Smooth muscle cell (in vitro differentiated cells): ENCODE measurements around the gene ZNF33B. TPM values are rescaled to one million over a fixed set of nuclear protein-coding genes. Genes with fewer than 3 reads are reported as not detected.

Experiments
- DNase-seq: peaks from one replicate; lab custom pipeline; 2025; ENCODE audit not compliant: unreplicated experiment; lab: John Stamatoyannopoulos, UW
- H2AFZ ChIP-seq: fragments of 200-600 bp; sonication (generic); 2 replicates; pipeline ENCODE4 v1.6.0; 2016; ENCODE audit warnings: antibody characterized with exemption, low read depth, mild to moderate bottlenecking
- H3F3A ChIP-seq: fragments of 200-600 bp; sonication (generic); 2 replicates; pipeline ENCODE4 v1.6.0; 2017; ENCODE audit warnings: antibody characterized with exemption, low read depth
- H3K27ac ChIP-seq: fragments of 200-600 bp; sonication (generic); 2 replicates; pipeline ENCODE4 v1.5.1; 2016; ENCODE audit warnings: low read depth, mild to moderate bottlenecking
- H3K27me3 ChIP-seq: fragments of 200-600 bp; sonication (generic); 2 replicates; pipeline ENCODE4 v1.6.1; 2016; ENCODE audit warnings: low read depth, mild to moderate bottlenecking
- H3K36me3 ChIP-seq: fragments of 200-600 bp; sonication (generic); 2 replicates; pipeline ENCODE4 v1.5.1; 2016; ENCODE audit warnings: low read depth
- H3K4me1 ChIP-seq: fragments of 200-600 bp; sonication (generic); 2 replicates; pipeline ENCODE4 v1.5.1; 2016; ENCODE audit warnings: low read depth
- H3K4me2 ChIP-seq: fragments of 200-600 bp; sonication (generic); 2 replicates; pipeline ENCODE4 v1.6.0; 2016; ENCODE audit warnings: mild to moderate bottlenecking
- H3K4me3 ChIP-seq: fragments of 200-600 bp; sonication (generic); 2 replicates; pipeline ENCODE4 v1.5.1; 2016; ENCODE audit warnings: mild to moderate bottlenecking
- H3K79me2 ChIP-seq: fragments of 200-600 bp; sonication (generic); 2 replicates; pipeline ENCODE4 v1.6.0; 2016; ENCODE audit warnings: low read depth, mild to moderate bottlenecking
- H3K9ac ChIP-seq: fragments of 200-600 bp; sonication (generic); 2 replicates; pipeline ENCODE4 v1.6.0; 2016; ENCODE audit warnings: low read depth
- H3K9me3 ChIP-seq: fragments of 200-600 bp; sonication (generic); replicated peaks from 2 replicates; pipeline ENCODE4 v1.5.1; 2016; ENCODE audit warnings: low read depth
- H4K20me1 ChIP-seq: fragments of 200-600 bp; sonication (generic); 2 replicates; pipeline ENCODE4 v1.6.0; 2016; ENCODE audit warnings: low read depth
- CTCF ChIP-seq: fragments of 200-600 bp; sonication (generic); IDR thresholded peaks from 2 replicates; pipeline ENCODE4 v1.5.1; 2017; ENCODE audit warnings: borderline replicate concordance, mild to moderate bottlenecking, antibody characterized with exemption; ENCODE audit not compliant: insufficient read depth, poor library complexity, severe bottlenecking
- WGBS: methylation state at CpG from one replicate; pipeline ENCODE4 v1.1.7; 2016; ENCODE audit warnings: low lambda C conversion rate; 5-methylcytosine and 5-hydroxymethylcytosine counted together
- polyA plus RNA-seq: library from polyadenylated mRNA; unstranded; fragments of >200 nt; fragmentation: Nextera tagmentation; extraction: Ambion mirVana; gene quantifications from 2 replicates; pipeline ENCODE4 v1.2.1, GENCODE V29; 2016
- total RNA-seq: library from RNA; depleted of rRNA; stranded (reverse); fragments of >200 nt; gene quantifications from 2 replicates; pipeline ENCODE4 v1.2.3, GENCODE V29; 2014

ZNF33B gene
- total and polyA plus RNA-seq, 2 experiments from 2014 or later = 0.55 to 1.4 TPM

DNA sequence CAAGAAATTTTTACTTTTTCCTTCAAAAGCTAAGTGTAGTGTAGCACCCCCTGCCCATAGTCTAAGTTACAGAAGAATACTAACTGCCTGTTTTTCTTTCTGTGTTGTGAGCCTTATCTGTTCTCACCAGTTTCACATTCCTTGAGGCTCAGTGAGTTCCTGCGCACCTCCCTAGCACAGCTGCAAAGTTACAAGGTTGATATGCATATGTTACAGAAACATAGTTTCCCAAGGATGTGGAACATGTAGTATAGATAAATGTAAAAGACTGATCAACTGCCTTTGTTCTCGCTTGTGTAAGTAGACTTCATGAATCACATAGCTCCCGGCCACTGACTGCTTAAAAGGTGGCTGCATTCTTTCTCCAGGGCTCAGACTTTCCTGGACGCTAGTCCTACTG, 6.7 kb upstream of the ZNF33B start:
- Histone ChIP-seq H4K20me1 (no peaks in the 10 kb centered on the region), H2AFZ (no peak overlapping the region)
- DNase-seq = no peak

GRCh38 chr10:42640610-42641229, 2.4 kb upstream of the ZNF33B start:
- no peaks in the 10 kb centered on the region for H3K79me2 ChIP-seq
- no peaks in the 10 kb centered on the region for H3K9me3 ChIP-seq
- H3K27ac ChIP-seq = no peak overlapping the region
- no peaks in the 10 kb centered on the region for H4K20me1 ChIP-seq
- H3K4me1 ChIP-seq = peaks cover 4% of the 10 kb centered on the region
- TF ChIP-seq CTCF = no peak
- H3K27me3 ChIP-seq = no peaks in the 10 kb centered on the region
- H3K4me2 ChIP-seq = no peak overlapping the region
- H3K4me3 ChIP-seq = no peak overlapping the region
- no peak for DNase-seq
- no peak overlapping the region for H3K9ac ChIP-seq
- H2AFZ ChIP-seq = no peak overlapping the region
- H3F3A ChIP-seq = no peaks in the 10 kb centered on the region
- 76% methylated on average over 8 of the region's 8 CpGs for WGBS
- H3K36me3 ChIP-seq = no peaks in the 10 kb centered on the region

More for the DNA sequence above, 6.7 kb upstream of the ZNF33B start:
- H3K27me3 ChIP-seq = no peaks in the 10 kb centered on the region
- no peak overlapping the region for H3K27ac ChIP-seq
- H3F3A ChIP-seq = no peaks in the 10 kb centered on the region
- no peak overlapping the region for H3K4me3 ChIP-seq
- no peaks in the 10 kb centered on the region for H3K79me2 ChIP-seq
- no peak for TF ChIP-seq CTCF
- no peak overlapping the region for H3K9ac ChIP-seq
- no peaks in the 10 kb centered on the region for H3K4me1 ChIP-seq
- H3K4me2 ChIP-seq = no peak overlapping the region
- 40% methylated on average over 4 of the region's 4 CpGs for WGBS
- no peaks in the 10 kb centered on the region for H3K9me3 ChIP-seq
- H3K36me3 ChIP-seq = no peaks in the 10 kb centered on the region

DNA sequence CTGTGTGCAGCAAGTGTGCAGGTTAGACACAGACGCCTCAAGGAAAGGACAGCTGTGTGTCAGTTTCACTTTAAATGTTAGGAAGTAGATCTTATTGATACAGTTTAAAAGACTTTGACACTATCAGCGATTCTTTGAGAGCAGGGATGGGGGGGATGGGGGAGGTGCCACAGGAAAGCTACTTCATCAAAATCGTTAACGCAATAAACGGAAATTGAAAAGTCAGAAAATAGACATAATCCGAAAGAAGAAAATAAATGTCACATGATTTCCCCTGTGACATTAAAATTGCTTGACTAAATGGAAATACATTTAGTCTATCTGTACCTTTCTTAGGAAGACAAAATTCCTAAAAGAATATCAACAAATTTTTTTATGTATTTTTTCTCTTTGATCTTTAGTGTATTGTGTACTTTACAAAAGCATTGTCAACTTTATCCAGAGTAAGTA, 476 bp upstream of the ZNF33B start:
- Histone ChIP-seq H2AFZ (peak overlapping the region; percentile 90), H3K9me3 (no peaks in the 10 kb centered on the region), H3K27ac (no peak overlapping the region), H3K4me3 (peak overlapping the region; percentile 84), H3K4me1 (peaks cover 4% of the 10 kb centered on the region), H4K20me1 (no peaks in the 10 kb centered on the region), H3K9ac (peak overlapping the region; percentile 39), H3K36me3 (no peaks in the 10 kb centered on the region), H3K27me3 (no peaks in the 10 kb centered on the region), H3K4me2 (peak overlapping the region; percentile 86), H3F3A (no peaks in the 10 kb centered on the region), H3K79me2 (no peaks in the 10 kb centered on the region)
- WGBS = 9% methylated on average over 6 of the region's 6 CpGs
- no peak for DNase-seq
- TF ChIP-seq CTCF = no peak

- TF ChIP-seq CTCF = no peak
These were observed 719 bp downstream of the ZNF33B start for GRCh38 chr10:42637648-42638054.

More at GRCh38 chr10:42637648-42638054, 719 bp downstream of the ZNF33B start:
- no peaks in the 10 kb centered on the region for H3K36me3 ChIP-seq
- no peaks in the 10 kb centered on the region for H3K79me2 ChIP-seq
- peak overlapping the region; percentile 86 for H3K4me2 ChIP-seq
- H3K4me1 ChIP-seq = peaks cover 4% of the 10 kb centered on the region
- peak overlapping the region; percentile 84 for H3K4me3 ChIP-seq
- no peaks in the 10 kb centered on the region for H3F3A ChIP-seq
- H4K20me1 ChIP-seq = no peaks in the 10 kb centered on the region
- no peak overlapping the region for H3K9ac ChIP-seq
- DNase-seq = no peak
- no peaks in the 10 kb centered on the region for H3K9me3 ChIP-seq
- 24% methylated on average over 10 of the region's 10 CpGs for WGBS
- H2AFZ ChIP-seq = peak overlapping the region; percentile 90
- no peak overlapping the region for H3K27ac ChIP-seq
- H3K27me3 ChIP-seq = no peaks in the 10 kb centered on the region
